ENCODE measurements around the gene LRBA. TPM values are rescaled to one million over a fixed set of nuclear protein-coding genes. Genes with fewer than 3 reads are reported as not detected.
A peak's percentile ranks its signal among the peaks of the same experiment; 100 is the strongest.

LRBA gene
- total RNA-seq, 2 donors from 2014 or later: 50.1 to 59.9 TPM

DNA sequence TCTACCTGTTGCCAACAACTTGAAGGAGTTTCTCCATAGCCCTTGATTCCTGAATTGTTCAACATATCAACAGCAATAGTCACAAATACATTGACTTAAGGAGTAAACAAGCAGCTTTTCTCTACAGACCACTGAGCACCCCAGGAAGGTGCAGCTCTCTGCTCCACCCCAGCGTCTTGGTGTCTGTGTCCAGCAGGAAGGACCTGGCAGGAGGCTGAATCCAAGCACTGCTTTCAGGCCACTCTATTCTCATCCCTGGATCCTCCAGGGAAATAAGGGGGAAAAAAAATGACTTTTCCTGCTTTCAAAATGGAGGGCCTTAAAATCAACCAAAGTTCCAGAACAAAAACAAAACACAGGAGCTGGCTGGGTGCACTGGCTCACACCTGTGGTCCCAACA, 593.5 kb downstream of the LRBA start:
- WGBS, 2 donors: 75 to 80% methylated on average over 1 of the region's 1 CpG
- TF ChIP-seq, protein P1, sequence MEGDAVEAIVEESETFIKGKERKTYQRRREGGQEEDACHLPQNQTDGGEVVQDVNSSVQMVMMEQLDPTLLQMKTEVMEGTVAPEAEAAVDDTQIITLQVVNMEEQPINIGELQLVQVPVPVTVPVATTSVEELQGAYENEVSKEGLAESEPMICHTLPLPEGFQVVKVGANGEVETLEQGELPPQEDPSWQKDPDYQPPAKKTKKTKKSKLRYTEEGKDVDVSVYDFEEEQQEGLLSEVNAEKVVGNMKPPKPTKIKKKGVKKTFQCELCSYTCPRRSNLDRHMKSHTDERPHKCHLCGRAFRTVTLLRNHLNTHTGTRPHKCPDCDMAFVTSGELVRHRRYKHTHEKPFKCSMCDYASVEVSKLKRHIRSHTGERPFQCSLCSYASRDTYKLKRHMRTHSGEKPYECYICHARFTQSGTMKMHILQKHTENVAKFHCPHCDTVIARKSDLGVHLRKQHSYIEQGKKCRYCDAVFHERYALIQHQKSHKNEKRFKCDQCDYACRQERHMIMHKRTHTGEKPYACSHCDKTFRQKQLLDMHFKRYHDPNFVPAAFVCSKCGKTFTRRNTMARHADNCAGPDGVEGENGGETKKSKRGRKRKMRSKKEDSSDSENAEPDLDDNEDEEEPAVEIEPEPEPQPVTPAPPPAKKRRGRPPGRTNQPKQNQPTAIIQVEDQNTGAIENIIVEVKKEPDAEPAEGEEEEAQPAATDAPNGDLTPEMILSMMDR (IDR thresholded peaks at IDR 0.05): no peak
- TF ChIP-seq POLR2A (IDR thresholded peaks at IDR 0.05): no peak
- ATAC-seq (no peak), DNase-seq (no peak)
- no peak overlapping the region for H3K4me3 ChIP-seq
- H3K36me3 ChIP-seq (replicated peaks in 1 of 2; ENCODE audit: insufficient read depth in 1 of 2, low read depth in 2 of 2): no peaks in the 10 kb centered on the region
- H3K27me3 ChIP-seq: no peaks in the 10 kb centered on the region
- H3K27ac ChIP-seq: no peak overlapping the region
- no peaks in the 10 kb centered on the region for H3K9me3 ChIP-seq
- intact Hi-C loops (cut with DNase I): no loop called here
- H3K4me1 ChIP-seq: no peaks in the 10 kb centered on the region

DNA sequence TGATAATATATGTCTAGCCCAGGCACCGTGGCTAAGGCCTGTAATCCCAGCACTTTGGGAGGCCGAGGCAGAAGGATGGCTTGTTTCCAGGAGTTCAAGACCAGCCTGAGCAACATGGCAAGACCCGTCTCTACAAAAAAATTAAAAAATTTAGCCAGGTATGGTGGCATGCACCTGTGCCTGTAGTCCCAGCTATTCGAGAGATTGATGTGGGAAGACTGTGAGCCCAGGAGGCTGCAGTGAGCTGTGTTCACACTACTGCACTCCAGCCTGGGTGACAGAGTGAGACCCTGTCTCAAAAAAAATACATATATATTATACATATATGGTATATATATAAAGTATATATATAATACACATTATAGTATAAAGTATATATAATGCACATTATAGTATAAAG, 595.1 kb downstream of the LRBA start:
- WGBS, 2 donors: 92% methylated on average over 3 to 4 of the region's 4 CpGs
- TF ChIP-seq POLR2A (IDR thresholded peaks at IDR 0.05): no peak
- TF ChIP-seq, protein P1 (IDR thresholded peaks at IDR 0.05): no peak
- Histone ChIP-seq H3K4me1 (no peaks in the 10 kb centered on the region), H3K4me3 (no peak overlapping the region), H3K36me3 (replicated peaks in 1 of 2; ENCODE audit: insufficient read depth in 1 of 2, low read depth in 2 of 2) (no peaks in the 10 kb centered on the region), H3K9me3 (no peaks in the 10 kb centered on the region), H3K27ac (no peak overlapping the region), H3K27me3 (no peaks in the 10 kb centered on the region)
- intact Hi-C loops (cut with DNase I): no loop called here
- ATAC-seq (peak; percentile 56), DNase-seq (no peak)

DNA sequence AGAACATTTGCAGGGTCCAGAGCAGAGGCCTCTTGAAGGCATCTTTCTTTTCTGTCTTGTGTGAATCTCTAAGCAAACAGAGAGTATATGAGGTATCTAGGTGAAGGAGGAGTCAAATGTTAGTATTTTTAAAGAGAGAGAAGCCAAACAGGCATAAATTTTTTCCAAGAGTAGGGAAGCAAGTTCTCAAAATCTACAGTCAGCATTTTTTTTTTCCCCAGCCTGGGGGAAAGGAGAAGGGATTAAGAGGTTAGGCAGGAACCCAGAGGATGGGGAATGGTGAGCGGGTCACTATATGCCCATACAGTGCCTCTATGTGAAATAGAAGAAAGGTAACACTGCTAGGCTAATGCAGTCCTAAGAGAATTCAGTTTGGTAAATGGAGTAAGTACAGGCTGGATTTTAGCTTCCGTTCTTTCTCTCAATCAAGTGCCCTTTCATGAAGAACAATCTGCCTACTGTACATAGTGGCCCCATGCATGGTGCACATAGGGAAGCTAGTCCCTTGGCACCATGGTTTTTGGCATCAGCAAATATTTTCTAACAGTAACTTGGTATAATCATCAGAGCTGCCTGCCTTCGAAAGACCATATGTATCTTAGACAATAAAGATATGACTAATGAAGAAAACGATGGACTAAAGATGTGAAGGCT, 596.2 kb downstream of the LRBA start:
- H3K9me3 ChIP-seq: no peaks in the 10 kb centered on the region
- intact Hi-C loops (cut with DNase I): no loop called here
- no peaks in the 10 kb centered on the region for H3K4me1 ChIP-seq
- WGBS, 2 donors: 92 to 96% methylated on average over 4 of the region's 4 CpGs
- no peak overlapping the region for H3K4me3 ChIP-seq
- H3K36me3 ChIP-seq (replicated peaks in 1 of 2; ENCODE audit: insufficient read depth in 1 of 2, low read depth in 2 of 2): no peaks in the 10 kb centered on the region
- ATAC-seq (no peak), DNase-seq (no peak)
- no peaks in the 10 kb centered on the region for H3K27me3 ChIP-seq
- TF ChIP-seq POLR2A (IDR thresholded peaks at IDR 0.05): no peak
- TF ChIP-seq, protein P1 (IDR thresholded peaks at IDR 0.05): no peak
- no peak overlapping the region for H3K27ac ChIP-seq

DNA sequence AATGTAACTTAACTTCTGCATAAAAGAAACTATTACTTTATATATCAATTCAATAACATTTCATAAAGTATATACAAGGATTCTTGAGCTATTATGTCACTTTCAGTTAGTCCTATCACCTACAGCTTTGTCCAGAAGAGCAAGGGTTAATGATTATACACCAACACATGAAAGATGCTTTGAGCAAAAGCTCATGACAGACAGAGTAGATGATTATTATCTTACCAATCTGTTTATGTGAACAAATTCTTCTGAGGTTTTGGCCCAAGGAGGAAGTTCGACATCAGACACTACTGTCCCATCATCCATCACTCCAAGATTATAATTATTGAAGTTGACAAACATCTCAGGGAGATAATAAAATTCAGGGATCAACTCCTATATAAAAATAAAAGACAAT, 599.9 kb downstream of the LRBA start:
- no peak for ATAC-seq
- Histone ChIP-seq H3K27me3 (no peaks in the 10 kb centered on the region), H3K4me1 (no peaks in the 10 kb centered on the region), H3K36me3 (replicated peaks in 1 of 2; ENCODE audit: insufficient read depth in 1 of 2, low read depth in 2 of 2) (no peaks in the 10 kb centered on the region), H3K27ac (no peak overlapping the region), H3K9me3 (no peaks in the 10 kb centered on the region), H3K4me3 (no peak overlapping the region)
- TF ChIP-seq, protein P1 (IDR thresholded peaks at IDR 0.05): no peak
- TF ChIP-seq POLR2A (IDR thresholded peaks at IDR 0.05): no peak
- DNase-seq: no peak
- 75 to 94% methylated on average over 1 of the region's 1 CpG for WGBS, 2 donors
- intact Hi-C loops (cut with DNase I): no loop called here

DNA sequence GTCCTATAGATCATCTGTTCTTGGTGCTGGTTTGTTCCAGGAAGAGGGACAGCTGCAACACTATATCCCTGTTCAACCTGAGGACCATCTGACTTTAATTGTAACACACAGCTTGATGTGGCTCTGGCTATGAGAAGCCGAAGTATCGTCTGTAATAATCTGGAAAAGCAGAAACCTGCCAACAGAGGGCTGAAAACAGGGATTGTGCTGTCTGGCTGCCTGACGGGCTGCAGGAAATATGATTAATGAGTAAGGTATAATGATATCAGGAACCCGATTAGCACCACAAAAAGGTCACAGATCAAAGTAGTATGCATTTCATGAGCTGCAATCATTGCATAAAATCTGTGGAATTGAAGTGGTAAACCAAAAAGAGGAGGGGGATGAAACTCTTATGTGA, 603.6 kb downstream of the LRBA start:
- Histone ChIP-seq H3K4me1 (no peaks in the 10 kb centered on the region), H3K9me3 (no peaks in the 10 kb centered on the region), H3K4me3 (no peak overlapping the region), H3K27ac (no peak overlapping the region), H3K36me3 (replicated peaks in 1 of 2; ENCODE audit: insufficient read depth in 1 of 2, low read depth in 2 of 2) (no peaks in the 10 kb centered on the region), H3K27me3 (no peaks in the 10 kb centered on the region)
- intact Hi-C loops (cut with DNase I): no loop called here
- DNase-seq (no peak), ATAC-seq (no peak)
- 27 to 34% methylated on average over 4 of the region's 4 CpGs for WGBS, 2 donors
- TF ChIP-seq POLR2A (IDR thresholded peaks at IDR 0.05): no peak
- TF ChIP-seq, protein P1 (IDR thresholded peaks at IDR 0.05): no peak

All from body of pancreas (tissue), 4 donors.